ENCODE measurements around the gene SLC26A8.
"Not testable (repeated sequence)": the region's sequence is repeated elsewhere in the genome, so short reads cannot be mapped to it uniquely, and the experiment has no call there.

Gene SLC26A8

GRCh38 chr6:35939259-35939658 lies 85.2 kb downstream of the SLC26A8 start:
- H3K27ac ChIP-seq (ENCODE audit: low read depth, low read length); H3K27me3 ChIP-seq (ENCODE audit: control insufficient read depth in 5 of 5, insufficient read depth in 4 of 5, low read length in 5 of 5); H3K9me3 ChIP-seq (ENCODE audit: control insufficient read depth in 5 of 5, low read length in 5 of 5); H3K4me1 ChIP-seq (ENCODE audit: control insufficient read depth in 5 of 5, insufficient read depth in 5 of 5, low read length in 5 of 5); H3K36me3 ChIP-seq (ENCODE audit: control insufficient read depth in 5 of 5, insufficient read depth in 5 of 5, low read length in 5 of 5); H3K4me3 ChIP-seq (ENCODE audit: low read depth in 1 of 5, low read length in 5 of 5); H3K9ac ChIP-seq (ENCODE audit: low read length in 5 of 5): not testable (repeated sequence)

DNA sequence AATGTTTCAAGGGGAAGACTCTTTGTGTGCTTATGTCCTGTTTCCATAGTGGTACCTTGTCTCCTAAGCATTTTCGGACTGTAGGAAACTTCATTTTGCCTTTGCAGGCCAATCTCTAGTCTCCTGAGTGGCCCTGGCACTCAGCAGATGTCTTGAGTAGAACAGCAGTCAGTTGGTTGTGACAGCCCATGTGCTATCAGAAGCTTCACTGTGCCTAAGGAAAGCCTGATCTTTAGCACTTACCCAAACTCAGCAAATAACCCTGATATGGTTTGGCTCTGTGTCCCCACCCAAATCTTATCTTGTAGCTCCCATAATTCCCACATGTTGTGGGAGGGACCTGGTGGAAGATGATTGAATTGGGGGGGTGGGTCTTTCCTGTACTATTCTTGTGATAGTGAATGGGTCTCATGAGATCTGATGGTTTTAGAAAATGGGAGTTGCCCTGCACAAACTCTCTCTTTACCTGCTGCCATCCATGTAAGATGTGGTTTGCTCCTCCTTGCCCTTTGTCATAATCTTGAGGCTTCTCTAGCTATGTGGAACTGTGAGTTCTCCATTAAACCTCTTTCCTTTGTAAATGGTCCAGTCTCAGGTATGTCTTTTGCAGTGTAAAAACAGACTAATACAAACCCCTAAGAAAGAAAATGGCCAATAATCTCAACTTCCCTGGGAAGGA lies 87.6 kb downstream of the SLC26A8 start:
- Histone ChIP-seq H3K9ac (ENCODE audit: low read length in 5 of 5) (no peak overlapping the region), H3K4me1 (ENCODE audit: control insufficient read depth in 5 of 5, insufficient read depth in 5 of 5, low read length in 5 of 5) (no peaks in the 10 kb centered on the region), H3K27ac (ENCODE audit: low read depth, low read length) (no peak overlapping the region), H3K4me3 (ENCODE audit: low read depth in 1 of 5, low read length in 5 of 5) (no peak overlapping the region), H3K27me3 (ENCODE audit: control insufficient read depth in 5 of 5, insufficient read depth in 4 of 5, low read length in 5 of 5) (no peaks in the 10 kb centered on the region), H3K36me3 (ENCODE audit: control insufficient read depth in 5 of 5, insufficient read depth in 5 of 5, low read length in 5 of 5) (no peaks in the 10 kb centered on the region), H3K9me3 (ENCODE audit: control insufficient read depth in 5 of 5, low read length in 5 of 5) (no peaks in the 10 kb centered on the region)

DNA sequence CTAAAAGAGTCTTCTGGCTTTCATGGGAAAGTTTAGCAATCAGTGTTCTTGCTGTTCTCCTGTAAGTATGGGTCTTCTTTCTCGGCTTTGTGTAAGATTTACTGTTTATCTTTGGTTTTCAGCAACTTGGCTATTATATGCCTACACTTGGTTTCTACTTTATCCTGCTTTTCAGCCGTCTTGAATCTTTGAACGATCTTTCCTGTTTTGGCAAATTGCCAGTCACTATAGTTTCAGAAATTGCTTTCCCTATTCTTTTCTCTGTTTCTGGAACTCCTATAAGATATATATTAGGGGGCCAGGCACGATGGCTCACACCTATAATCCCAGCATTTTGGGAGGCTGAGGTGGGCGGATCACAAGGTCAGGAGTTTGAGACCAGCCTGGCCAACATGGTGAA lies 89.0 kb downstream of the SLC26A8 start:
- Histone ChIP-seq H3K4me1 (ENCODE audit: control insufficient read depth in 5 of 5, insufficient read depth in 5 of 5, low read length in 5 of 5) (no peaks in the 10 kb centered on the region), H3K36me3 (ENCODE audit: control insufficient read depth in 5 of 5, insufficient read depth in 5 of 5, low read length in 5 of 5) (no peaks in the 10 kb centered on the region), H3K9ac (ENCODE audit: low read length in 5 of 5) (no peak overlapping the region), H3K4me3 (ENCODE audit: low read depth in 1 of 5, low read length in 5 of 5) (no peak overlapping the region), H3K9me3 (ENCODE audit: control insufficient read depth in 5 of 5, low read length in 5 of 5) (no peaks in the 10 kb centered on the region), H3K27me3 (ENCODE audit: control insufficient read depth in 5 of 5, insufficient read depth in 4 of 5, low read length in 5 of 5) (no peaks in the 10 kb centered on the region), H3K27ac (ENCODE audit: low read depth, low read length) (no peak overlapping the region)

DNA sequence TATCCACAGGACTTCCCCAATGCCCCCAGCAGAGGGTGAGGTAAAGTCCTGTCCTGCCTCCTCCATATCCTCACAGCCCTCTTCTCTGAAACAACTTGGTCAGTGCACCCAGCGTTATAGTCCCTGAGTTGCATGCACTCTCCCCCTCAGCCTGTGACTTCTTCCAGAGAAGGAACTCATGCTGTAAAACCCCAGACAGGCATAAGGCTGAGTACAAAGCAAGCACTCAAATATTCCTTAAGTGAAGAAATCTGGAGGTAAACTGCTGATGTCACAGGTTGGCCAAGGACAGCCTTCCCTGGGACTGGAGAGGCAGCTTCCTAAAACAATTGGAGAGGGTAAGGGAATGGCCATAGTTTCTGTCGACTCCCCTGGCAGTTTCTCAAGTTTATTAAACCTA lies 90.6 kb downstream of the SLC26A8 start:
- Histone ChIP-seq H3K4me3 (ENCODE audit: low read depth in 1 of 5, low read length in 5 of 5) (no peak overlapping the region), H3K9me3 (ENCODE audit: control insufficient read depth in 5 of 5, low read length in 5 of 5) (no peaks in the 10 kb centered on the region), H3K4me1 (ENCODE audit: control insufficient read depth in 5 of 5, insufficient read depth in 5 of 5, low read length in 5 of 5) (no peaks in the 10 kb centered on the region), H3K36me3 (ENCODE audit: control insufficient read depth in 5 of 5, insufficient read depth in 5 of 5, low read length in 5 of 5) (no peaks in the 10 kb centered on the region), H3K27me3 (ENCODE audit: control insufficient read depth in 5 of 5, insufficient read depth in 4 of 5, low read length in 5 of 5) (no peaks in the 10 kb centered on the region), H3K27ac (ENCODE audit: low read depth, low read length) (no peak overlapping the region), H3K9ac (ENCODE audit: low read length in 5 of 5) (no peak overlapping the region)

GRCh38 chr6:35931873-35932272 lies 92.6 kb downstream of the SLC26A8 start:
- H3K27ac ChIP-seq (ENCODE audit: low read depth, low read length); H3K9me3 ChIP-seq (ENCODE audit: control insufficient read depth in 5 of 5, low read length in 5 of 5); H3K27me3 ChIP-seq (ENCODE audit: control insufficient read depth in 5 of 5, insufficient read depth in 4 of 5, low read length in 5 of 5); H3K4me1 ChIP-seq (ENCODE audit: control insufficient read depth in 5 of 5, insufficient read depth in 5 of 5, low read length in 5 of 5); H3K9ac ChIP-seq (ENCODE audit: low read length in 5 of 5); H3K36me3 ChIP-seq (ENCODE audit: control insufficient read depth in 5 of 5, insufficient read depth in 5 of 5, low read length in 5 of 5); H3K4me3 ChIP-seq (ENCODE audit: low read depth in 1 of 5, low read length in 5 of 5): not testable (repeated sequence)

DNA sequence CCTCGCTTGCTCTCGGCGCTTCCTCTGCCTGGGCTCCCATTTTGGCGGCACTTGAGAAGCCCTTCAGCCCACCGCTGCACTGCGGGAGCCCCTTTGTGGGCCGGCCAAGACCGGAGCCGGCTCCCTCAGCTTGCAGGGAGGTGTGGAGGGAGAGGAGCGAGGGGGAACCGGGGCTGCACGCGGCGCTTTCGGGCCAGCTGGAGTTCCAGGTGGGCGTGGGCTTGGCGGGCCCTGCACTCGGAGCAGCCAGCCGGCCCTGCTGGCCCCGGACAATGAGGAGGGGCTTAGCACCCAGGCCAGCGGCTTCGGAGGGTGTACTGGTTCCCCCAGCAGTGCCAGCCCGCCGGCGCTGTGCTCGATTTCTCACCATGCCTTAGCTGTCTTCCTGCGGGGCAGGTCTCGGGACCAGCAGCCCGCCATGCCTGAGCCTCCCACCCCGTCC lies 93.3 kb downstream of the SLC26A8 start:
- Histone ChIP-seq H3K9ac (ENCODE audit: low read length in 5 of 5) (no peak overlapping the region), H3K4me3 (ENCODE audit: low read depth in 1 of 5, low read length in 5 of 5) (no peak overlapping the region), H3K9me3 (ENCODE audit: control insufficient read depth in 5 of 5, low read length in 5 of 5) (no peaks in the 10 kb centered on the region), H3K27me3 (ENCODE audit: control insufficient read depth in 5 of 5, insufficient read depth in 4 of 5, low read length in 5 of 5) (no peaks in the 10 kb centered on the region), H3K36me3 (ENCODE audit: control insufficient read depth in 5 of 5, insufficient read depth in 5 of 5, low read length in 5 of 5) (no peaks in the 10 kb centered on the region), H3K4me1 (ENCODE audit: control insufficient read depth in 5 of 5, insufficient read depth in 5 of 5, low read length in 5 of 5) (no peaks in the 10 kb centered on the region), H3K27ac (ENCODE audit: low read depth, low read length) (no peak overlapping the region)

DNA sequence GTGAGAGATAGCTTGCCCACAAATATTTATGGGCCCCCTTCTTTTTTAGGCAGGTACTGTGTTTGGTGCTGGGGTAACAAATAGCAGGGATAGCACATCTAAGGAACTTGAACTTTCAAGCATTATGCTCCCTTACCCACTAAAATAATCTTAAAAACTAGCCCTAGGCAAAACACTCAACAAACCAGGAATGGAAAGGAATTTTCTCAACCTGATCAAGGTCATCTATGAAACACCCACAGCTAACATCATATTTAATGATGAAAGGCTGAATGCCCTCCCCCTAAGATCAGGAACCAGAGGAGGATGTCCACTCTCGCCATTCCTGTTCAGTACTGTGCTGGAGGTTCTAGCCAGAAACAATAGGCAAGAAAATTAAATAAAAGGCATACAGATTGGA lies 94.8 kb downstream of the SLC26A8 start:
- Histone ChIP-seq H3K9ac (ENCODE audit: low read length in 5 of 5) (no peak overlapping the region), H3K9me3 (ENCODE audit: control insufficient read depth in 5 of 5, low read length in 5 of 5) (no peaks in the 10 kb centered on the region), H3K27ac (ENCODE audit: low read depth, low read length) (no peak overlapping the region), H3K4me1 (ENCODE audit: control insufficient read depth in 5 of 5, insufficient read depth in 5 of 5, low read length in 5 of 5) (no peaks in the 10 kb centered on the region), H3K4me3 (ENCODE audit: low read depth in 1 of 5, low read length in 5 of 5) (no peak overlapping the region), H3K36me3 (ENCODE audit: control insufficient read depth in 5 of 5, insufficient read depth in 5 of 5, low read length in 5 of 5) (no peaks in the 10 kb centered on the region), H3K27me3 (ENCODE audit: control insufficient read depth in 5 of 5, insufficient read depth in 4 of 5, low read length in 5 of 5) (no peaks in the 10 kb centered on the region)

DNA sequence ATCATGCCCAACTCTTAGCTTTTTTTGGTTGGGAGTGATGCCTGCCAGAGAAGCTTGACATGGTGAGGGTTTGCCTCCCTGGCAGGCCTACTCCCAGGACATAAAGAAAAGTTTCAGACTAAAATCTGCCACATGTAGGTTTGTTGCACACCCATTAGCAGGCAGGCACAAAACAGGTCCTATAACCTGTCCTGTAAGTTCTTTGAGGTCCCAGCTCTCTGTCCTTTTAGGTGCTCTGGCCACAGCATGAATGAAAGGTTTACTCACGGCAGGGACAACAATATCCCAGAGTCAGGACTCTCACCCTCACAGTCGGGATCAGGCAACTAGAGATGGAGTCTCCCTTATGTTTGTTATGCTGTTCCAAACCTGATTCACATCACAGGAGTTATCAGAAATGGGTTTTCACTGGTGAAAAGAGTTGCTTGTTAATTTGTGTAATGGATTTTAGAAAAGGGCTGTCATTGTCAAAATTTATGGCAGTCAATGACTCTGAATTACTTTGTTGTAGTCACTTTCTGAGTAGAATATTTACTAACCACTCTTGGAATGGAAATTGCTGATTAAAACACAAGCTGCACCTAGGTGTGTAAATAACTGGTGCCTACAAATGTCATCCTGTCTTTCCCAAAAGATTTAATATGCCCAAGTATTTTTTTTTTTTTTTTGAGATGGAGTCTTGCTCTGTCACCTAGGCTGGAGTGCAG lies 97.8 kb downstream of the SLC26A8 start:
- no peaks in the 10 kb centered on the region for H3K27me3 ChIP-seq (ENCODE audit: control insufficient read depth in 5 of 5, insufficient read depth in 4 of 5, low read length in 5 of 5)
- no peaks in the 10 kb centered on the region for H3K9me3 ChIP-seq (ENCODE audit: control insufficient read depth in 5 of 5, low read length in 5 of 5)
- peaks cover 0 to 8% (median 7%) of the 10 kb centered on the region in 5 donors for H3K4me1 ChIP-seq (ENCODE audit: control insufficient read depth in 5 of 5, insufficient read depth in 5 of 5, low read length in 5 of 5)
- no peak overlapping the region for H3K4me3 ChIP-seq (ENCODE audit: low read depth in 1 of 5, low read length in 5 of 5)
- H3K9ac ChIP-seq (ENCODE audit: low read length in 5 of 5), result no peak overlapping the region
- no peaks in the 10 kb centered on the region for H3K36me3 ChIP-seq (ENCODE audit: control insufficient read depth in 5 of 5, insufficient read depth in 5 of 5, low read length in 5 of 5)
- no peak overlapping the region for H3K27ac ChIP-seq (ENCODE audit: low read depth, low read length)

GRCh38 chr6:35925961-35926360 lies 98.5 kb downstream of the SLC26A8 start:
- no peak overlapping the region for H3K9ac ChIP-seq (ENCODE audit: low read length in 5 of 5)
- no peak overlapping the region for H3K27ac ChIP-seq (ENCODE audit: low read depth, low read length)
- H3K27me3 ChIP-seq (ENCODE audit: control insufficient read depth in 5 of 5, insufficient read depth in 4 of 5, low read length in 5 of 5), result no peaks in the 10 kb centered on the region
- H3K36me3 ChIP-seq (ENCODE audit: control insufficient read depth in 5 of 5, insufficient read depth in 5 of 5, low read length in 5 of 5), result no peaks in the 10 kb centered on the region
- peaks cover 0 to 14% (median 13%) of the 10 kb centered on the region in 5 donors for H3K4me1 ChIP-seq (ENCODE audit: control insufficient read depth in 5 of 5, insufficient read depth in 5 of 5, low read length in 5 of 5)
- no peak overlapping the region for H3K4me3 ChIP-seq (ENCODE audit: low read depth in 1 of 5, low read length in 5 of 5)
- H3K9me3 ChIP-seq (ENCODE audit: control insufficient read depth in 5 of 5, low read length in 5 of 5), result no peaks in the 10 kb centered on the region

GRCh38 chr6:35924146-35924545 lies 100.3 kb downstream of the SLC26A8 start:
- Histone ChIP-seq H3K9me3 (ENCODE audit: control insufficient read depth in 5 of 5, low read length in 5 of 5) (no peaks in the 10 kb centered on the region), H3K4me1 (ENCODE audit: control insufficient read depth in 5 of 5, insufficient read depth in 5 of 5, low read length in 5 of 5) (peaks cover 0 to 27% (median 25%) of the 10 kb centered on the region in 5 donors), H3K27ac (ENCODE audit: low read depth, low read length) (no peak overlapping the region), H3K9ac (ENCODE audit: low read length in 5 of 5) (no peak overlapping the region), H3K27me3 (ENCODE audit: control insufficient read depth in 5 of 5, insufficient read depth in 4 of 5, low read length in 5 of 5) (no peaks in the 10 kb centered on the region), H3K36me3 (ENCODE audit: control insufficient read depth in 5 of 5, insufficient read depth in 5 of 5, low read length in 5 of 5) (no peaks in the 10 kb centered on the region), H3K4me3 (ENCODE audit: low read depth in 1 of 5, low read length in 5 of 5) (no peak overlapping the region)

Measured in subcutaneous abdominal adipose tissue (tissue), 5 donors.